GM21360 (cell line): ENCODE results near the gene SERPINB1.
"Not testable (repeated sequence)": the region's sequence is repeated elsewhere in the genome, so short reads cannot be mapped to it uniquely, and the experiment has no call there.

Source experiments
- ATAC-seq: cut with Tn5 transposase; IDR thresholded peaks from one replicate; pipeline ENCODE4 v1.9.1; 2021; ENCODE audit warnings: mild to moderate bottlenecking, moderate library complexity; ENCODE audit not compliant: unreplicated experiment

SERPINB1 gene

GRCh38 chr6:2819115-2819514 lies 22.5 kb downstream of the SERPINB1 start:
- ATAC-seq: no peak

GRCh38 chr6:2818593-2818992 lies 23.1 kb downstream of the SERPINB1 start:
- ATAC-seq: no peak

GRCh38 chr6:2817903-2818443 lies 23.7 kb downstream of the SERPINB1 start:
- no peak for ATAC-seq

GRCh38 chr6:2816158-2816557 lies 25.5 kb downstream of the SERPINB1 start:
- ATAC-seq: no peak

GRCh38 chr6:2812695-2813094 lies 29.0 kb downstream of the SERPINB1 start:
- no peak for ATAC-seq

GRCh38 chr6:2810092-2810671 lies 31.5 kb downstream of the SERPINB1 start:
- ATAC-seq: no peak

GRCh38 chr6:2809015-2809414 lies 32.6 kb downstream of the SERPINB1 start:
- ATAC-seq: no peak

- no peak for ATAC-seq
These were observed 34.1 kb downstream of the SERPINB1 start for GRCh38 chr6:2807342-2808090.

GRCh38 chr6:2806644-2807043 lies 35.0 kb downstream of the SERPINB1 start:
- no peak for ATAC-seq

- no peak for ATAC-seq
These were observed 36.6 kb downstream of the SERPINB1 start for GRCh38 chr6:2805031-2805430.

- ATAC-seq: no peak
These were observed 37.1 kb downstream of the SERPINB1 start for GRCh38 chr6:2804516-2804915.

GRCh38 chr6:2803731-2804429 lies 37.8 kb downstream of the SERPINB1 start:
- ATAC-seq: no peak

- no peak for ATAC-seq
These were observed 39.1 kb downstream of the SERPINB1 start for GRCh38 chr6:2802521-2803060.

- not testable (repeated sequence) for ATAC-seq
These were observed 40.0 kb downstream of the SERPINB1 start for GRCh38 chr6:2801687-2802086.

- ATAC-seq: no peak
These were observed 40.9 kb downstream of the SERPINB1 start for GRCh38 chr6:2800552-2801316.

- ATAC-seq: no peak
These were observed 41.6 kb downstream of the SERPINB1 start for GRCh38 chr6:2799936-2800527.

- ATAC-seq: no peak
These were observed 43.0 kb downstream of the SERPINB1 start for GRCh38 chr6:2798586-2799134.

- no peak for ATAC-seq
These were observed 44.1 kb downstream of the SERPINB1 start for GRCh38 chr6:2797564-2798031.

GRCh38 chr6:2796861-2797260 lies 44.8 kb downstream of the SERPINB1 start:
- no peak for ATAC-seq

- ATAC-seq: no peak
These were observed 45.7 kb downstream of the SERPINB1 start for GRCh38 chr6:2795956-2796355.
